H1 (cell line): Measurements from ENCODE around the gene CLDN9. TPM values are rescaled to one million over a fixed set of nuclear protein-coding genes. Genes with fewer than 3 reads are reported as not detected.

Source experiments
- BRCA1 ChIP-seq: IDR thresholded peaks from 2 replicates; pipeline ENCODE4 v1.6.1; 2012; ENCODE audit warnings: low read depth, low read length, improper control_type of control experiment
- CHD1 ChIP-seq: IDR thresholded peaks from 2 replicates; pipeline ENCODE4 v1.6.1; 2012; ENCODE audit warnings: low read depth, low read length, improper control_type of control experiment
- CHD2 ChIP-seq: IDR thresholded peaks from 2 replicates; pipeline ENCODE4 v1.6.1; 2012; ENCODE audit warnings: low read length, improper control_type of control experiment
- CREB1 ChIP-seq: IDR thresholded peaks from 2 replicates; pipeline ENCODE4 v1.6.1; 2012; ENCODE audit warnings: inconsistent platforms
- CTCF ChIP-seq, 3 experiments: IDR thresholded peaks; 1 replicate in 2 of 3; 2 replicates in 1 of 3; pipeline versions ENCODE4 v1.5.1 to v1.6.1; 2011; ENCODE audit warnings: low read length in 3 of 3, mild to moderate bottlenecking in 3 of 3, inconsistent platforms in 2 of 3, low read depth in 1 of 3, moderate library complexity in 1 of 3; ENCODE audit not compliant: insufficient read depth in 1 of 3; ENCODE audit errors: control extremely low read depth in 1 of 3
- EGR1 ChIP-seq: IDR thresholded peaks from 2 replicates; pipeline ENCODE4 v1.6.1; 2011; ENCODE audit warnings: low read depth, low read length, borderline replicate concordance
- EZH2 ChIP-seq: fragments of 200-600 bp; sonication (generic); IDR thresholded peaks from 2 replicates; pipeline ENCODE4 v1.7.1; 2012; ENCODE audit warnings: low read depth, mild to moderate bottlenecking, moderate library complexity, low read length, inconsistent platforms; ENCODE audit not compliant: severe bottlenecking
- GABPA ChIP-seq: IDR thresholded peaks from 2 replicates; pipeline ENCODE4 v1.6.1; 2011; ENCODE audit warnings: mild to moderate bottlenecking, low read length, moderate library complexity, borderline replicate concordance; ENCODE audit not compliant: insufficient read depth
- HDAC2 ChIP-seq, 2 experiments: fragments of 300-600 bp in 1 of 2; sonication (generic) in 1 of 2; IDR thresholded peaks; 2 replicates each; pipeline ENCODE4 v1.6.1; 2011 to 2012; ENCODE audit warnings: low read depth in 2 of 2, low read length in 2 of 2, mild to moderate bottlenecking in 2 of 2, moderate library complexity in 2 of 2, borderline replicate concordance in 1 of 2, inconsistent platforms in 1 of 2
- HDAC6 ChIP-seq: IDR thresholded peaks from one replicate; pipeline ENCODE4 v1.7.1; 2012; ENCODE audit warnings: low read depth, mild to moderate bottlenecking, inconsistent platforms, low read length, moderate library complexity
- KDM1A ChIP-seq: fragments of 200-600, 300-600 bp; sonication (generic); IDR thresholded peaks from 2 replicates; pipeline ENCODE4 v1.7.1; 2016; ENCODE audit warnings: mild to moderate bottlenecking, low read length, borderline replicate concordance
- POLR2A ChIP-seq, 2 experiments: IDR thresholded peaks; 1 replicate in 1 of 2; 2 replicates in 1 of 2; pipeline ENCODE4 v1.6.1; 2011; ENCODE audit warnings: low read depth in 2 of 2, low read length in 2 of 2, mild to moderate bottlenecking in 2 of 2; ENCODE audit errors: control extremely low read depth in 1 of 2
- RAD21 ChIP-seq, 2 experiments: IDR thresholded peaks in 1 of 2; conservative IDR thresholded peaks in 1 of 2; 2 replicates each; pipeline ENCODE4 v1.6.1; 2011; ENCODE audit warnings: low read depth in 2 of 2, low read length in 2 of 2, improper control_type of control experiment in 1 of 2, inconsistent platforms in 1 of 2, mild to moderate bottlenecking in 1 of 2, moderate library complexity in 1 of 2
- RFX5 ChIP-seq: IDR thresholded peaks from 2 replicates; pipeline ENCODE4 v1.6.1; 2011; ENCODE audit warnings: low read depth, low read length, improper control_type of control experiment, borderline replicate concordance
- SIN3A ChIP-seq, 2 experiments: IDR thresholded peaks in 1 of 2; conservative IDR thresholded peaks in 1 of 2; 2 replicates each; pipeline ENCODE4 v1.6.1; 2011 to 2012; ENCODE audit warnings: low read length in 2 of 2, improper control_type of control experiment in 1 of 2, low read depth in 1 of 2, mild to moderate bottlenecking in 1 of 2
- SP4 ChIP-seq: IDR thresholded peaks from 2 replicates; pipeline ENCODE4 v1.6.1; 2012; ENCODE audit warnings: low read length, inconsistent platforms
- TAF1 ChIP-seq: IDR thresholded peaks from 2 replicates; pipeline ENCODE4 v1.6.1; 2011; ENCODE audit warnings: mild to moderate bottlenecking, low read depth, low read length
- TAF7 ChIP-seq: optimal IDR thresholded peaks from 2 replicates; pipeline ENCODE3; 2011; ENCODE audit warnings: low read depth, mild to moderate bottlenecking, inconsistent platforms, low read length, moderate library complexity, borderline replicate concordance
- ZNF274 ChIP-seq: IDR thresholded peaks from 2 replicates; pipeline ENCODE4 v1.7.0; 2012; ENCODE audit warnings: low read length, borderline replicate concordance; ENCODE audit errors: extremely low read depth
- polyA plus RNA-seq, 7 experiments: library from polyadenylated mRNA; depleted of rRNA in 3 of 7; stranded (reverse) in 5 of 7; unstranded in 2 of 7; fragments of >200 nt in 5 of 7; fragments of 200-250 nt in 2 of 7; gene quantifications; 1 replicate in 5 of 7; 2 replicates in 1 of 7; 4 replicates in 1 of 7; pipeline versions ENCODE4 v1.2.1 to v1.2.3, GENCODE V29; 2011 to 2013; ENCODE audit warnings: missing spikeins in 2 of 7, mixed read lengths in 2 of 7
- total RNA-seq: library from RNA; stranded (reverse); fragmentation: NEBNext Ultra II Directional; extraction: Animal tissue kit (Norgen Biotek cat#: 25700); gene quantifications from 2 replicates; pipeline ENCODE4 v1.2.1, GENCODE V29; 2021
- TF ChIP-seq, protein P1 (sequence below): IDR thresholded peaks from 2 replicates; pipeline ENCODE4 v1.6.1; 2012; ENCODE audit warnings: inconsistent platforms

CLDN9 gene
- total and polyA plus RNA-seq, 2 of the 8 experiments (the other 6 are each of a cell fraction or from before 2014, with no cell fraction given), result 0.60 to 0.89 TPM

- TF ChIP-seq BRCA1 (no peak), TAF1 (no peak), RAD21 (IDR thresholded peaks at IDR 0.05 in 1 of 2, conservative IDR thresholded peaks at IDR 0.05 in 1 of 2; ENCODE audit: low read depth in 2 of 2, low read length in 2 of 2) (peak; percentile 85 to 92), TAF7 (no peak), SIN3A (conservative IDR thresholded peaks at IDR 0.05 in 1 of 2, IDR thresholded peaks at IDR 0.05 in 1 of 2; ENCODE audit: low read depth in 1 of 2, low read length in 2 of 2) (peak; percentile 76 to 97; a peak in 3 of 4 replicates), GABPA (peak; percentile 49; the same call in 1 of the 2 replicates), CHD1 (no peak), HDAC2 (IDR thresholded peaks at IDR 0.05; ENCODE audit: borderline replicate concordance in 1 of 2, low read depth in 2 of 2, low read length in 2 of 2) (peak in 1 of 2 experiments; percentile 27; a peak in 1 of 4 replicates), KDM1A (peak; percentile 60; the same call in 1 of the 2 replicates), POLR2A (IDR thresholded peaks at IDR 0.05; ENCODE audit: control extremely low read depth in 1 of 2, low read depth in 2 of 2, low read length in 2 of 2) (0 out of 3 replicates have a peak, but pooled peaks of 1 of the 2 experiments have one; percentile 32), EGR1 (no peak), CREB1 (peak; percentile 70), CHD2 (peak; percentile 87), ZNF274 (no peak), HDAC6 (no peak), CTCF (IDR thresholded peaks at IDR 0.05; ENCODE audit: control extremely low read depth in 1 of 3, insufficient read depth in 1 of 3, low read depth in 1 of 3, low read length in 3 of 3) (peak; percentile 63 to 93 (median 71)), RFX5 (no peak), SP4 (peak; percentile 62; the same call in 1 of the 2 replicates), EZH2 (no peak)
- TF ChIP-seq, protein P1, sequence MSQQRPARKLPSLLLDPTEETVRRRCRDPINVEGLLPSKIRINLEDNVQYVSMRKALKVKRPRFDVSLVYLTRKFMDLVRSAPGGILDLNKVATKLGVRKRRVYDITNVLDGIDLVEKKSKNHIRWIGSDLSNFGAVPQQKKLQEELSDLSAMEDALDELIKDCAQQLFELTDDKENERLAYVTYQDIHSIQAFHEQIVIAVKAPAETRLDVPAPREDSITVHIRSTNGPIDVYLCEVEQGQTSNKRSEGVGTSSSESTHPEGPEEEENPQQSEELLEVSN, result peak; percentile 68
Measured at GRCh38 chr16:3003582-3004270, 9.0 kb upstream of the CLDN9 start (continued).
